Cardiac atrium fibroblast (primary cell): Measurements from ENCODE around the gene SLC9A8. TPM values are rescaled to one million over a fixed set of nuclear protein-coding genes. Genes with fewer than 3 reads are reported as not detected.

ENCODE experiments used
- total RNA-seq: library from RNA; depleted of rRNA; stranded (reverse); fragments of >200 nt; gene quantifications from 2 replicates; pipeline ENCODE4 v1.2.3, GENCODE V29; 2015

Gene SLC9A8
- total RNA-seq = 4.3 and 5.0 TPM in 2 replicates

GRCh38 chr20:49812507-49813304 lies at the start of gene SLC9A8:
Gene SLC9A8, plus strand, starts transcription at chr20:49812828. Its CDS starts 95 bp downstream, at chr20:49812923.

GRCh38 chr20:49915380-49916145 lies 102.9 kb downstream of the SLC9A8 start, which contains the start of gene SPATA2:
Gene SPATA2, minus strand, starts transcription at chr20:49915529. Its CDS starts 7,039 bp downstream, at chr20:49908490.

GRCh38 chr20:49936153-49937026 lies 123.8 kb downstream of the SLC9A8 start, which contains the start of gene RNF114:
Gene RNF114, plus strand, starts transcription at chr20:49936397. Its CDS starts 16 bp downstream, at chr20:49936413.

Other genes with a start within 250 kb of the SLC9A8 start
- gene PTGIS, start 244.7 kb upstream of the SLC9A8 start, total RNA-seq = 18.8 and 20.7 TPM in 2 replicates
- gene B4GALT5, start 99.0 kb upstream of the SLC9A8 start, total RNA-seq = 17.1 and 32.4 TPM in 2 replicates
- 3.2 and 3.6 TPM in 2 replicates for gene SPATA2, start 102.7 kb downstream of the SLC9A8 start, total RNA-seq
- gene RNF114, start 123.6 kb downstream of the SLC9A8 start, total RNA-seq = 54.9 and 97.1 TPM in 2 replicates
- gene SNAI1, start 170.2 kb downstream of the SLC9A8 start, total RNA-seq = 19.3 and 19.7 TPM in 2 replicates